GM21786 (cell line): ENCODE measurements around the gene NBEAL1.
"Not testable (repeated sequence)": the region's sequence is repeated elsewhere in the genome, so short reads cannot be mapped to it uniquely, and the experiment has no call there.

ENCODE experiments used
- ATAC-seq: cut with Tn5 transposase; IDR thresholded peaks from one replicate; pipeline ENCODE4 v1.9.1; 2021; ENCODE audit not compliant: unreplicated experiment

Gene NBEAL1

DNA sequence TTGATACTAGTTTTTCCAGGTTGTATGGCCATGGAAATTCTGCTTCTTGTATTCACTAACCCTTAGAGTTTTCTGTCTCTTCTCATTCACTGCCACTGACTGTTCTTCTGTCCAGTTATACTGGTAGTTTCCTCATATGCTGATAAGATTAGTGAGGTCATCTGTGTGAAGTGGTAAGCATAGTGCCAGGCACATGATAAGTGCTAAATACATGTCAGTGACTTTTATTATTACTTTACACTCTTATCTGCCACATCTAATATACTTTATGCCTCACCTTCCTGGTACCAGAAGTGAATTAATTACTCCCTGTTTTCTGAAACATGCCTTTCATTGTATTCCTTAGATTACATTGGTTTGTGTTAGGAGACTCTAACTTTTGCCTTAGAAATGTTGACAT is 91.3 kb downstream of the NBEAL1 start:
- no peak for ATAC-seq

- not testable (repeated sequence) for ATAC-seq
Measured at GRCh38 chr2:203110496-203110895, 95.8 kb downstream of the NBEAL1 start.

GRCh38 chr2:203112342-203112741 is 97.7 kb downstream of the NBEAL1 start:
- ATAC-seq: no peak

GRCh38 chr2:203115201-203115700 is 100.6 kb downstream of the NBEAL1 start:
- ATAC-seq: not testable (repeated sequence)

DNA sequence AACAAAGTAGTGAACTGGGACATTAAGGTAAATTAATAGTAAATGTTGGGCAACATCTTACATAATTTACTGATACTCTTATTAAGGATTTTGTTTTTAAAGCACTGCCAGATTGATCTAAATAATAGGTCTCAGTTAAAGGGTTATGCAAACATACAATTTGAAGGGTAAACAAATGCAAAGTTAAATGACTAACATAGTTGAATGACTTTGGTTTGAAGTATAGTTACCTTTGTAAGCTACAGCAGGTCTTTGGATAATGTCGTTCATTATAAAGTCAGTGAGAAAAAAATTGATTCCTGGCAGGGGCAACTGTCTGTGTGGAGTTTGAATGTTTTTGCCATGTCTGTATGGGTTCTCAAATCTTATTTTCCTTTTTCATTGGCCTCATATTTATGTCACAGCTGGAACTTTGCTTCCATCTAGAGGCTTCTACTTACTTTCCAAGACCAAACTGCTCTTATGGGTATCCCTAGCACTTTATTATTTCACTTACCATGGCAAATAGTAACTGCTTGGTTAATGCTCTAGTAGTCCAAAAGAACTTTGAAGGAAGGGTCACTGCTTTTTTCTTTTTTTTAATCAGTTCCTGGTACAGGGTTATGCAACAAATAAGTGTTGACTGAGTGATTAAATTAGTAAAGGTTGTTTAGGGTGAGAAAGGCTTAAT is 107.8 kb downstream of the NBEAL1 start:
- no peak for ATAC-seq

DNA sequence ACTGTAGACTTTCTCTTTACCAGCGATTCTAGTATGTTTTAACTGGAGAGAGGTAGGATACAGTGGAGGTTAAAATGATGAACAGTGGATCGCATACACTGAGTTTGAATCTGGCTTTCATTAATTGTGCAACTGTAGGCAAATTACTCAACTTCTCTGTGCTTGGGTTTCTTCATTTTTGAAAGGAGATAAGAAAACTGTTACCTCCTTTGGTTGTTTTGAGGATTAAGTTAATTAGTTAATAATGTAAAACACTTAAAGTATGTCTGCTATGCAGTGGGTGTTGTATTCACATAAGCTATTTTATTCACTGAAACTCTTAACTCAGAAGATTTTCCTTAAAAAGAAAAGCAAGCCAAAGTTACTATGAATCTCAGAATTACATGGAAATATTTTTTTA is 112.3 kb downstream of the NBEAL1 start:
- ATAC-seq: no peak

DNA sequence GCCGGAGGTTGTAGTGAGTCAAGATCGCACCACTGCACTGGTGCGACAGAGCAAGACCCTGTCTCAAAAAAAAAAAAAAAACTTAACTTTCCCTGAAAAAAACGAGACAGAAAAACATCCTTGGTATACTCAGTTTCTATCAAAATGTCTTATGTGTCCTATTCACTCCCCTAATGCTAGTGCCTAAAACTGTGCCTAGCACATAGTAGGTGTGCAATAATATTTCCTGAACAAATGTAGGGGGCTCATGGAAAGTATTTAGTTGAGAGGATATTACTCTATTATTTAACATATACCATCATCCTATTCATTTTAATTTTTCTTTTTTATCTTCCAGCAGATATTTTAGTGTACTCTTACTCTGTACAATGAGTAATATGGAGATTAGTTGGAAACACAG is 120.4 kb downstream of the NBEAL1 start:
- ATAC-seq: no peak

DNA sequence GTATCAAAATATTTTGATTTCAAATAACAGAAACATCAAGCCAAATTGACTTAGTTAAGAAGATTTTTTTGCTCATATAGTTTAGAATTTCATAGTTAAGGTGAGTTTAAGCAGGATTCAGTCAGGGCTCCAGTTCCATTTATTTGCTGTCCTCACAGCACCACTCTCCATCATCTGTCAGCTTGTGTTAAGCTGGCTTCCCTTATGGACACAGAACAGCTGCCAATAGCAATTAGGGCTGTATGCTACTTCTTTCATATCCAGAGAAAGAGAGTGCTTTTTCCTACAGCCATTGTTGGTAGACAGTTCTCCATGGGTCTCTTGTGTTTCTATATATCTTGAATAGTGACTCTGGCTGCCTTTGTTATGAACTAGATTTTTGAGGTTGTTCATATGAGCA is 128.7 kb downstream of the NBEAL1 start:
- ATAC-seq: no peak

GRCh38 chr2:203149194-203149593 is 134.5 kb downstream of the NBEAL1 start:
- no peak for ATAC-seq

DNA sequence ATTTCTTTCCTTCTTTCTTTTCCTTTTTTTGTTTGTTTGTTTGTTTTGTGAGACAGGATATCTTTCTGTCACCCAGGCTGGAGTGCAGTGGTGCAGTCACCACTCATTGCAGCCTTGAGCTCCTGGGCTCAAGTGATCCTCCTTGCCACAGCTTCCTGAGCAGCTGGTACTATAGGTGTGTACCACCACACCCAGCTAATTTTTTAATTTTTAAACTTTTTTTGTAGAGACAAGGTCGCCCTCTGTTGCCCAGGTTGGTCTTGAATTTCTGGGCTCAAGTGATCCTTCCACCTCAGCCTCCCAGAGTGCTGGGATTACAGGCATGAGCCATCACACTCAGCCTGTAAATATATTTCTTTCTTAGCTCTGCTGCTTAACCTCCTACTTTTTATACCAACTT is 140.7 kb downstream of the NBEAL1 start:
- ATAC-seq: no peak

- ATAC-seq: not testable (repeated sequence)
Measured at GRCh38 chr2:203162722-203163121, 148.0 kb downstream of the NBEAL1 start.

DNA sequence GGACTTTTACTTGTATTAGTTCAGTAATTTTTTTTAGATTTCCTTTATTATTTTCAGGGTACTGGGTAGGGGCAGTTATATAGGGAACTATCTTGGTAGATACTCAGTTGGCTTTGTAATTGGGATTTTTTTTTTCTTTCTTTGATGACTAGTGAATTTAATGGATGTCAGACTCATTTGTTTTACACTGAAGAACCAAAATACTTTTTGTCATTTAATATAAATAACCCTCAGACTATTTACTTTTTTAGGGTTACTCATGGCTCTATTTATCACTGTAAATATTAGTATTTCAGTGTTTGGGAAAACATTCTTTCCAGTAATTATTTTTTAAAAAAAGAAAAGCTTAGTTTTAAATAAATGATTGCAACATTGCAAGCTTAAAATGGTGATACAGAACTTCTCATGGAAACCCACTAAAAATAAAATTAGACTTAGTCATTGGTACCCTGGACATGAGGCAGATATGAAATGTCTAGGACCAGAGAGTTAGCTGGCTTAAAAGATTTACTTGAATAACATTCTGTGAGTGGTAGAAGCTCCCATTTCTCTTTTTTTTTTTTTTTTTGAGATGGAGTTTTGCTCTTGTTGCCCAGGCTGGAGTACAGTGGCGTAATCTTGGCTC is 149.7 kb downstream of the NBEAL1 start:
- ATAC-seq: no peak

GRCh38 chr2:203167751-203168150 is 153.1 kb downstream of the NBEAL1 start:
- ATAC-seq: no peak

DNA sequence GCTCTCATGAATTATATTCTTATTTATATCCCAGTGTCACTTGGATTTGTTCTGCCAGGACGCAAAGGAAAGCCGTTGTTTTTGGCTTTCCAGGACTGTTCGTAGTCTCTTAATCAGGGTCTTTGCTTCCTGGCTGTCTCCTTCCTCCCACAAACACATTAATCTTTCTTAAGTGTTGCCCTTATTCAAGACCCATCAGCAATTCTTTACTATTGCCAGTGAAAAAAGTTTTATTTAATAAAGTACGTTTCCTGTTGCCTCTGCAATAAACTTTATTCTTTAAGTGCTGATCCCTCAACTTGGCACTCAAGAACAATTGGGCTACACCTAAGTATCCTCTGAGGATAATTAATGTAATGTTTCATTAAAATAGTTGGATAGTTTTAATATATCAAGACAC is 155.8 kb downstream of the NBEAL1 start:
- ATAC-seq: no peak

DNA sequence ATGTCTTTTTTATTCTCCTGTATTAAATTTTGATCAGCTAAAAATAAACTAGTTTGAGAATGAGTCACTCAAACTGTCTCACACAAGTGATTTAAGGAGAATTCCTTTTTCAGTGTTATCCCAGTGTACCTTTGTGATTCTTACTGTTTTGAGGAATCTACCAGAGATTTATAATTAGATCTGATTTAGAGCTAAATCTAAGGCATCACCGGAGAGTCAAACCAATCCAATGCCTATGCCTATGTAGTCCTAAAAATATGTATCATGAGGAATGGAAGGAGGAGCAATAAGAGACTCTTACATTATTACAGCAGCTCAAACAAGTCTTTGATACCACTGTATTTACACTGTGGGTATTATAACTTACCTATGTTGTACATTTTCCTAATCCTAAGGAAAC is 160.7 kb downstream of the NBEAL1 start:
- ATAC-seq: no peak

- no peak for ATAC-seq
Measured at GRCh38 chr2:203177361-203177760, 162.7 kb downstream of the NBEAL1 start.

DNA sequence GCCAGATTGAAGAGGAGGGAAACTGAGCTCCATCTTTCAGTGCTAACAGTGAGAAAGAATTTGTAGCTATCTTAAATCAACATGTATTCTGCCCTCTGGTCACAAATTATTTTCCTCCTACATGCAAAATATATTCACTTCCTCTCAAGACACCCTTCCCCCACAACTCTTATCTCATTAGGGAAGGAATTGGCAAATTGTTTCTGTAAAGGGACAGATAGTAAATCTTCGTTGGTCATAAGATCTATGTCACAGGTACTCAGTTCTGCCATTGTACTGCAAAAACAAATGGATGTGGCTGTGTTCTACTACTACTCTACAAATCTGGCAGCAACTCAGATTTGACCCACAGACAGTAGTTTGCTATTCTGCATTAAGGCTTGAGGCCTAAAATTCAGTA is 171.2 kb downstream of the NBEAL1 start:
- ATAC-seq: no peak

GRCh38 chr2:203190547-203190946 is 175.9 kb downstream of the NBEAL1 start:
- not testable (repeated sequence) for ATAC-seq

DNA sequence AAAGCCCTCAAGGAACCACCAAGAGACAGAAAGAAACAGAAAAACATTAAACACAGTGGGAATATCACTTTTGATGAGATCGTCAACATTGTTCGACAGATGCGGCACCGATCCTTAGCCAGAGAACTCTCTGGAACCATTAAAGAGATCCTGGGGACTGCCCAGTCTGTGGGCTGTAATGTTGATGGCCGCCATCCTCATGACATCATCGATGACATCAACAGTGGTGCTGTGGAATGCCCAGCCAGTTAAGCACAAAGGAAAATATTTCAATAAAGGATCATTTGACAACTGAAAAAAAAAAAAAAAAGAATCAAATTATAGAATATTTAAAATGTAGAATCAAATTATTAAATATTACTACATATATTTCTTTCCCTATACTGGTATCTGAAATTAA is 176.4 kb downstream of the NBEAL1 start:
- not testable (repeated sequence) for ATAC-seq

DNA sequence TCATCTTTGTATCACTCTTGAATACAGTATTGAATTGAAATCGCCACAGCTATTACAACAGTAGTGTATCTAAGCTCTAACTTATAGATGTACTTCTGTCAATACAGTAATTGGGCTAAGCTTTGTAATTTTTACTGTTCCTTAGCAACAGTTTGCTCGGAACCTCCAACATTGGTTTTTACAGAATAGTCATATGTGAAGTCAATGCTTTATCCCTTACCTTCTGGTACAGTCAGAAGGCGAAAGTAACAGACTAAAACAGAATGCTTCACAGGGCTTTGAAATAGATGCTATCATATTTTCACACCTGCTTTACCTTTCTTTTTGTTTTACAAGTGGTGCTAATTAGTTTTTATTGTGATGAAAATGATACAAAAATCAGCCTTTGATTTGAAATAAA is 177.3 kb downstream of the NBEAL1 start:
- no peak for ATAC-seq

DNA sequence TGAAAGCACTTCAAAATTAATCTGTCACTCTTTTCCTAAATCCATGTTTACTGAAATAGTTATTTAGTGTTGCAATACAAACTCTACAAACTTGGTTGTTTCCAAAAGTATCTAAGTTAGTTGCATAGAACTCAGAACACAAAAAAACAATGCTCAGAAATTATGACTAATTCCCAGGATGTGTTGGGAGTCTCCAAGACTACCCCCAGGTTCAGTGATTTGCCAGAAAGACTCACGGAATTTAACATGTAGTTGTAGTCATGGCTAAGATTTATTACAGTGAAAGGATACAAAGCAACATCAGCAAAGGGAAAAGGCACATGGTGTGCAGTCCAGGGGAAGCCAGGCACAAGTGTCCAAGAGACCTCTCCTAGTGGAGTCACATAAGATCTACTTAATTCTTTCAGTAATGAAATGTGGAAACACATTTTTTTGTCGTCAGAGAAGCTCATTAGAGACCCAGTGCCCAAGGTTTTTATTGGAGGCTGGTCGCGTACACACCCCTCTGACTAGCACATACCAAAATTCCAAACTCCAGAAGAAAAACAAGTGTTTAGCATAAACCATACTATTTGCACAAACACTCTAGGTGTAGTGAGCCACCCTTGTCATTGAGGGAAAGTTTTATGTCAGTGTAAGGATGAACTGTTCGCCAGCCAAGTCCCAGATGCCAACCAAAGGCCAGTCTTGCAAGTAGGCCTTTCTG is 180.8 kb downstream of the NBEAL1 start:
- ATAC-seq: no peak

GRCh38 chr2:203200866-203201265 is 186.2 kb downstream of the NBEAL1 start:
- no peak for ATAC-seq
